Left renal cortex interstitium (tissue), 4 donors: ENCODE results near the gene RAB5IF. TPM values are rescaled to one million over a fixed set of nuclear protein-coding genes. Genes with fewer than 3 reads are reported as not detected.
"Not testable (repeated sequence)": the region's sequence is repeated elsewhere in the genome, so short reads cannot be mapped to it uniquely, and the experiment has no call there.

Experiments used
- DNase-seq, 4 donors: peaks; one replicate each; pipeline ENCODE4 v3.0.0-alpha.2; 2013; ENCODE audit warnings: low read depth in 4 of 4, low spot score in 2 of 4, missing footprints in 1 of 4
- polyA plus RNA-seq, 4 donors: library from polyadenylated mRNA; unstranded; fragments of 120-200 nt; gene quantifications; one replicate each; pipeline ENCODE4 v1.2.1, GENCODE V29; 2013; ENCODE audit not compliant: insufficient read length in 4 of 4

RAB5IF gene
- polyA plus RNA-seq, 4 donors, result 56.5 to 77.5 (median 71.0) TPM

GRCh38 chr20:36628076-36628475 is 22.5 kb downstream of the RAB5IF start:
- DNase-seq, result no peak

- DNase-seq, result no peak
Measured at GRCh38 chr20:36629719-36630681, 24.4 kb downstream of the RAB5IF start.

GRCh38 chr20:36631646-36632045 is 26.1 kb downstream of the RAB5IF start:
- no peak for DNase-seq

- DNase-seq, result no peak
Measured at GRCh38 chr20:36632147-36632486, 26.5 kb downstream of the RAB5IF start.

GRCh38 chr20:36632487-36633284 is 27.1 kb downstream of the RAB5IF start:
- DNase-seq, result no peak

- no peak for DNase-seq
Measured at GRCh38 chr20:36633285-36633772, 27.8 kb downstream of the RAB5IF start.

GRCh38 chr20:36634342-36634741 is 28.8 kb downstream of the RAB5IF start:
- DNase-seq, result no peak

GRCh38 chr20:36638876-36639400 is 33.4 kb downstream of the RAB5IF start:
- not testable (repeated sequence) for DNase-seq

- no peak for DNase-seq
Measured at GRCh38 chr20:36641506-36641843, 35.9 kb downstream of the RAB5IF start.

GRCh38 chr20:36642136-36642535 is 36.6 kb downstream of the RAB5IF start:
- DNase-seq, result no peak

GRCh38 chr20:36644032-36644705 is 38.6 kb downstream of the RAB5IF start:
- DNase-seq, result no peak

GRCh38 chr20:36644706-36645095 is 39.1 kb downstream of the RAB5IF start:
- DNase-seq, result no peak

GRCh38 chr20:36645353-36645752 is 39.8 kb downstream of the RAB5IF start:
- no peak for DNase-seq

GRCh38 chr20:36645998-36646397 is 40.4 kb downstream of the RAB5IF start, which contains the start of gene SLA2:
Gene SLA2 (minus strand): TSS chr20:36646196. CDS start chr20:36641335, 4,861 bp downstream.
- no peak for DNase-seq

GRCh38 chr20:36646678-36647077 is 41.1 kb downstream of the RAB5IF start:
- DNase-seq, result no peak

- no peak for DNase-seq
Measured at GRCh38 chr20:36647196-36648121, 41.9 kb downstream of the RAB5IF start.

- no peak for DNase-seq
Measured at GRCh38 chr20:36653456-36653855, 47.9 kb downstream of the RAB5IF start.

- no peak for DNase-seq
Measured at GRCh38 chr20:36654506-36654905, 48.9 kb downstream of the RAB5IF start.

- DNase-seq, result no peak
Measured at GRCh38 chr20:36655004-36655403, 49.4 kb downstream of the RAB5IF start.

GRCh38 chr20:36656733-36657132 is 51.2 kb downstream of the RAB5IF start:
- DNase-seq, result no peak
